AG04449 (cell line): ENCODE measurements around the gene TCF20.
A peak's percentile ranks its signal among the peaks of the same experiment; 100 is the strongest.

Source experiments
- CTCF ChIA-PET: fragments of 350-600 bp; formaldehyde crosslinking; extraction: SDS; loops from one replicate; lab custom pipeline; 2021; ENCODE audit warnings: antibody characterized with exemption; lab: Yijun Ruan, JAX
- POLR2A ChIA-PET: fragments of 400-600, 350-600 bp; formaldehyde crosslinking; extraction: SDS; loops from one replicate; lab custom pipeline; 2020; ENCODE audit warnings: antibody characterized with exemption, inconsistent platforms; lab: Yijun Ruan, JAX
- DNase-seq: peaks from one replicate; pipeline ENCODE4 v3.0.0-alpha.2; 2010; ENCODE audit warnings: low read depth, low spot score
- H3K4me3 ChIP-seq: 2 replicates; pipeline ENCODE4 v1.5.1; 2011; ENCODE audit warnings: low read depth, mild to moderate bottlenecking, control low read depth, low read length
- TF ChIP-seq, protein P1 (sequence below): IDR thresholded peaks from one replicate; pipeline ENCODE4 v1.5.1; 2011; ENCODE audit warnings: mild to moderate bottlenecking, moderate library complexity, low read length, control low read depth, inconsistent platforms; ENCODE audit not compliant: insufficient read depth; ENCODE audit errors: missing control alignments

TCF20 gene

DNA sequence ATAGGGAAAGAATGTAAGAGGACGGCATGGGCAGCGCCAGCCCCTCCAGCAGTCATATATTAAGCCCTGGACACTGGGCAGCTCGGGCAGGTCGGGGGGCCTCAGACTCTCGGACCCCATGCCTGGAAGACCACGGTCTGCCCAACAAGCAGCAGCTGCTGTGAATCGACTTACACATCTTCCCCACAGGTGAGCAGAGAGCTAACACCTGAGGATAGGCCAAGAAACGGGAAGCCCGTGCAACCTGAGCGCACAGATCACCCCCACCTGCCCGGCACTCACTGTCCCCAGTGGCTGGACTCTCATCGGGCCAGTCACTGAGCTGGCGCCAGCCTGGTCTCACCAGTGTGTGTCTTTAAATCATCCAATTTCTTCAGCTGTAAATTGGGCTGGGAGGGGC is 4.7 kb upstream of the TCF20 start:
- DNase-seq: no peak
- POLR2A ChIA-PET: no interaction called here
- CTCF ChIA-PET: interaction anchor here (1.7 kb wide), 1 partner anchor 21 kb away, joined by 3 read pairs; no protein-coding TSS in a partner anchor
- TF ChIP-seq, protein P1, sequence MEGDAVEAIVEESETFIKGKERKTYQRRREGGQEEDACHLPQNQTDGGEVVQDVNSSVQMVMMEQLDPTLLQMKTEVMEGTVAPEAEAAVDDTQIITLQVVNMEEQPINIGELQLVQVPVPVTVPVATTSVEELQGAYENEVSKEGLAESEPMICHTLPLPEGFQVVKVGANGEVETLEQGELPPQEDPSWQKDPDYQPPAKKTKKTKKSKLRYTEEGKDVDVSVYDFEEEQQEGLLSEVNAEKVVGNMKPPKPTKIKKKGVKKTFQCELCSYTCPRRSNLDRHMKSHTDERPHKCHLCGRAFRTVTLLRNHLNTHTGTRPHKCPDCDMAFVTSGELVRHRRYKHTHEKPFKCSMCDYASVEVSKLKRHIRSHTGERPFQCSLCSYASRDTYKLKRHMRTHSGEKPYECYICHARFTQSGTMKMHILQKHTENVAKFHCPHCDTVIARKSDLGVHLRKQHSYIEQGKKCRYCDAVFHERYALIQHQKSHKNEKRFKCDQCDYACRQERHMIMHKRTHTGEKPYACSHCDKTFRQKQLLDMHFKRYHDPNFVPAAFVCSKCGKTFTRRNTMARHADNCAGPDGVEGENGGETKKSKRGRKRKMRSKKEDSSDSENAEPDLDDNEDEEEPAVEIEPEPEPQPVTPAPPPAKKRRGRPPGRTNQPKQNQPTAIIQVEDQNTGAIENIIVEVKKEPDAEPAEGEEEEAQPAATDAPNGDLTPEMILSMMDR: no peak
- H3K4me3 ChIP-seq: no peak overlapping the region

DNA sequence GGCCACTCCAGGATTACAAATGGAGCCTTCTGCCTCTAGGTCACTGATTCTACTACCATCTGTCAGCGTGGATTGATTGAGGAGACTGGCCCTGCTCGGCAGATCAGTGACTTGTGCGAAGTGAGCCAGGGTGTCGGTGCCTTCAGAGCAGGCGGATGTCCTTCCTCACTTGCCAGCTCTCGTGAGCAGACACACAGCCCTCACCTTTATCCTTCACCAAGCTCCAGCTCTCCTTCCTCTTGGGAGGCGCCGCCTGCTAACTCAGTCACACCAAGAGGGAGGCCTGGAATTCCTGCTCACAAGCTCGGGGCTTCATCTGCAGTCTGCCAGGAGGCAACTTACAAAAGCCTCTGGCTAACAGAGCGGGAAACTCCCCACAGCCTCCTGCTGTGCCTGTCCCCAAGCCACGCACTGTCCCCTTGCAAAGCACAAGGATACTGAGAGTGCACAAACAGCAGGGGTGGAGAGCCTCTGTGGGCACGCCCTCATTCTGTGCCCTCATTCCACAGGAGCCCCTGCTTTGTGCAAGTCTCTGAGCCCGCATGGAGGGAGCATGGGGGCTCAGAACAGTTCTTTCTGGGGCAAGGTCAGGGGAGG is 3.5 kb upstream of the TCF20 start:
- POLR2A ChIA-PET: no interaction called here
- DNase-seq: no peak
- CTCF ChIA-PET: no interaction called here
- no peak overlapping the region for H3K4me3 ChIP-seq
- TF ChIP-seq, protein P1: no peak

DNA sequence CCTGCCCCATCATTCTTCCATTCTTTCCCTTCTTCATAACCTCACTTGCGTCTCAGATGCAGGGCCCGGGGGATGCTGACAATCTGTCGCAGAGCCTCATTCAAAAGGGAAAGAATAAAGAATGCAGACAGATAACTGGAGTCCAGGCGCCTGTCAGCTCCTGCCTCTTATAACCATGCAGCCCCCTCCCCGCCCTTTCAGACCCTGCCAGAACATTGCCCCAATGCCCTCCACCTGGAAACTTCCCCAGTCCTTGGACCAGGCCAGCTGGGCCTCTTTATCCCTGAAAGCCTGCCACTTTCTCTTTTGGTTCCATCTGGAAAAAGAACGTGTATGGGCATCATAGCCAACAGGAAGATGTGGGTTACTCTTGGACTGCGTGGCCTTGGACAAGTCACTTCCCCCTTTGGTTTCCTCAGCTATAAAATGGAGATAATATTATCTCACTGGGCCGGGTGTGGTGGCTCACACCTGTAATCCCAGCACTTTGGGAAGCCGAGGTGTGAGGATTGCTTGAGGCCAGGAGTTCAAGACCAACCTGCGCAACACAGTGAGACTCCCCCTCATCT is 2.1 kb upstream of the TCF20 start:
- CTCF ChIA-PET: interaction anchor here (0.8 to 1.1 kb wide), 2 partner anchors 16 to 98 kb away, joined by 3 to 4 read pairs; no protein-coding TSS in a partner anchor
- no peak overlapping the region for H3K4me3 ChIP-seq
- TF ChIP-seq, protein P1: no peak
- POLR2A ChIA-PET: no interaction called here
- DNase-seq: no peak

DNA sequence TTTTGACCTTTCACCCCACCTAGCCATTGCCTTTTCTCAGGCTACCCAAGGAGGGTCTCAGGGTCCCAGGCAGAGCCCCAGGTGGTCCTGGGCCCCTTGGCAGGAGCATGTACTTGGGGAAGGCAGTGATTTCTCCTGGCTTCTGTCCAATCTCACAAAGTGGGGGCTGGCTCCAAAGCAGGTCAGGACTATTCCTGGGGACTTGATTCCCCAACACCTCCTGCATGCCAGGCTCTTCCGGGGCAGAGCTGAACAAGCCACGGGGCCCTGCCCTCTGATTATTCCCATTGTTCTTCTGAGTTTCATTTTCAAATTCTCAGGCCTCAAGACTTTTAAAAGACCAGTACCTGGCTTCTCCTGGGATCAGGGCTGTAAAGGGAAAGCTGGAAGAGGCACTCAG is 1.5 kb upstream of the TCF20 start:
- TF ChIP-seq, protein P1: no peak
- DNase-seq: no peak
- CTCF ChIA-PET: interaction anchor here (0.8 to 1.3 kb wide), 2 partner anchors 8 to 16 kb away, joined by 3 read pairs; no protein-coding TSS in a partner anchor
- POLR2A ChIA-PET: no interaction called here
- H3K4me3 ChIP-seq: no peak overlapping the region

DNA sequence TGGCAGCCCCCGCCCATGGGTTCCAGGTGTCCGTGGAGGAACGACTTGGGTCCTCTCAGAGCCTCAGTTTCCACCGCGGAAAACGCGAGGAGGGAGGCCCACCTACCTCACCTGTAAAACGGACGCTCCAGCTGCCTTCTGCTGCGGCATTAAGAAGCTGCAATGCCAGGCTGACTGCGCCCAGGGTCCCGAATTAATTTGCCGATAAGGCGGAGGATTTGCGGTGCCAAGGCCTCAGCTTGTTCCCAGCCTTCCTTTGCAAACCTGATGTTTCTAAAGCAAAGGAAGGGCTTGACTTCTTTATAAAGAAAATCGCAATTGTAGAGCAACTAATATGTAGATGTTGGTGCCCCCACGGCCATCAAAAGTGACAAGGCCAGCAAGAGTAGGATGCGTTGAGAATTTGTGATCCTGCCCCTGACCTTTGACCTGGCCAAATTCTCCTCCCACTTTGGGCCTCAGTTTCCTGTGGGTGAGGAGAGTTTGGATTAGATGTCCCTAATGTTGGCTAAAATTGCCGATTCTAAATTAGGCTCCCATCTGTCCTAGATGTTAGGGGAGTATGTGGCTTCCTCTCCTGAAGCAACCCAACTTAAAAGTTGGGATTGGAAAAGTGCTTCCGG is 849 bp upstream of the TCF20 start:
- CTCF ChIA-PET: interaction anchor here (1.3 kb wide), 1 partner anchor 9 kb away, joined by 3 read pairs; no protein-coding TSS in a partner anchor
- POLR2A ChIA-PET: no interaction called here
- TF ChIP-seq, protein P1: no peak
- DNase-seq: no peak
- no peak overlapping the region; the same call in 1 of the 2 replicates for H3K4me3 ChIP-seq

DNA sequence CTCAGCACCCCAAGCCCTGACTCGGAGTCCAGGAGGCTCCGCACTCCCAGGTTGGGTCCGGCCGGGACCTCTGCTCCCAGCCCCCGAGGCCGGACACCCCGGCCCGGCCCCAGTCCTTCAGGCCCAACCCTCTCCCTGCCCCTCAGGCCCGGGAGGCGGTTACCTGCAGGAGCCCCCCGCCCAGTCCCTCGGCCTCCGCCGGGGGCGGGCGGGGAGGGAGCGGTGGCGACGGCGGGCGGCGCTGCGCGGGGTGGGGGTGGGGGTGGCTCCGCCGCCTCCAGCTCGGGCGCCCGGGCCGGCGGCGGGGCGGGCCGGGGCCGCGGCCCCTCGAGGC is 310 bp downstream of the TCF20 start:
- no peak for DNase-seq
- POLR2A ChIA-PET: no interaction called here

More for the DNA sequence above, 310 bp downstream of the TCF20 start:
- CTCF ChIA-PET: no interaction called here
- TF ChIP-seq, protein P1: no peak
- peak overlapping the region; percentile 73 for H3K4me3 ChIP-seq
